CD14-positive monocyte (primary cell): ENCODE data around the gene UBD. TPM values are rescaled to one million over a fixed set of nuclear protein-coding genes. Genes with fewer than 3 reads are reported as not detected.

Experiments used
- DNase-seq, 3 donors: peaks; one replicate each; pipeline ENCODE4 v3.0.0-alpha.2; 2011 to 2022
- H2AFZ ChIP-seq: 2 replicates; pipeline ENCODE4 v1.6.0; 2012; ENCODE audit warnings: mild to moderate bottlenecking, low read depth, low read length, inconsistent platforms; ENCODE audit not compliant: insufficient read depth, poor library complexity, severe bottlenecking
- H3K27ac ChIP-seq, 2 donors: 1 replicate in 1 of 2; 2 replicates in 1 of 2; pipeline ENCODE4 v1.5.1; 2012 to 2013; ENCODE audit warnings: low read length in 2 of 2, control low read depth in 1 of 2, inconsistent platforms in 1 of 2, low read depth in 1 of 2, mild to moderate bottlenecking in 1 of 2
- H3K27me3 ChIP-seq, 2 donors: one replicate each; pipeline versions ENCODE4 v1.6.0 to v1.6.1; 2011 to 2013; ENCODE audit warnings: low read length in 2 of 2; ENCODE audit not compliant: control insufficient read depth in 2 of 2, insufficient read depth in 2 of 2
- H3K36me3 ChIP-seq, 2 donors: replicated peaks in 1 of 2; 1 replicate in 1 of 2; 2 replicates in 1 of 2; pipeline versions ENCODE4 v1.5.1 to v1.6.1; 2012 to 2013; ENCODE audit warnings: low read length in 2 of 2, control low read depth in 1 of 2, inconsistent platforms in 1 of 2, mild to moderate bottlenecking in 1 of 2; ENCODE audit not compliant: insufficient read depth in 2 of 2, control insufficient read depth in 1 of 2
- H3K4me1 ChIP-seq, 2 donors: 1 replicate in 1 of 2; 2 replicates in 1 of 2; pipeline versions ENCODE4 v1.5.1 to v1.6.1; 2012 to 2013; ENCODE audit warnings: low read length in 2 of 2, control low read depth in 1 of 2, inconsistent platforms in 1 of 2, mild to moderate bottlenecking in 1 of 2, moderate library complexity in 1 of 2; ENCODE audit not compliant: insufficient read depth in 2 of 2, control insufficient read depth in 1 of 2
- H3K4me2 ChIP-seq: replicated peaks from 2 replicates; pipeline ENCODE3; 2012; ENCODE audit warnings: low read length, moderate library complexity, mild to moderate bottlenecking; ENCODE audit not compliant: poor library complexity, severe bottlenecking; ENCODE audit errors: extremely low read depth
- H3K4me3 ChIP-seq, 3 experiments: fragments of 200-600 bp in 1 of 3; sonication (generic) in 1 of 3; replicated peaks in 1 of 3; 1 replicate in 2 of 3; 2 replicates in 1 of 3; pipeline ENCODE4 v1.5.1; 2011 to 2013; ENCODE audit warnings: low read length in 3 of 3, mild to moderate bottlenecking in 3 of 3, control low read depth in 2 of 3, low read depth in 2 of 3, inconsistent platforms in 1 of 3, moderate library complexity in 1 of 3
- H3K79me2 ChIP-seq: 2 replicates; pipeline ENCODE4 v1.6.0; 2012; ENCODE audit warnings: mild to moderate bottlenecking, control low read depth, inconsistent platforms, low read length, moderate library complexity; ENCODE audit not compliant: insufficient read depth
- H3K9ac ChIP-seq: 2 replicates; pipeline ENCODE4 v1.6.0; 2017; ENCODE audit warnings: low read length, mild to moderate bottlenecking; ENCODE audit not compliant: insufficient read depth, poor library complexity, severe bottlenecking
- H3K9me3 ChIP-seq, 2 donors: replicated peaks in 1 of 2; 1 replicate in 1 of 2; 2 replicates in 1 of 2; pipeline versions ENCODE4 v1.5.1 to v1.6.1; 2012 to 2013; ENCODE audit warnings: low read length in 2 of 2, control low read depth in 1 of 2; ENCODE audit not compliant: control insufficient read depth in 1 of 2, insufficient read depth in 1 of 2
- H4K20me1 ChIP-seq: 2 replicates; pipeline ENCODE4 v1.6.0; 2012; ENCODE audit warnings: mild to moderate bottlenecking, low read length, control low read depth, moderate library complexity; ENCODE audit not compliant: insufficient read depth
- H3K27ac Mint-ChIP-seq, 7 donors: one replicate each; pipeline ENCODE4 v1.8.0; 2020; ENCODE audit warnings: mild to moderate bottlenecking in 7 of 7, mixed read lengths in 7 of 7, moderate library complexity in 6 of 7, inconsistent platforms in 2 of 7
- H3K27me3 Mint-ChIP-seq, 3 donors: one replicate each; pipeline ENCODE4 v1.8.0; 2021 to 2022; ENCODE audit warnings: low read depth in 3 of 3, mild to moderate bottlenecking in 3 of 3, mixed read lengths in 3 of 3, moderate library complexity in 3 of 3, inconsistent platforms in 1 of 3
- H3K36me3 Mint-ChIP-seq, 2 donors: one replicate each; pipeline ENCODE4 v1.8.0; 2020; ENCODE audit warnings: mixed read lengths in 2 of 2, inconsistent platforms in 1 of 2, mild to moderate bottlenecking in 1 of 2
- H3K4me1 Mint-ChIP-seq: one replicate; pipeline ENCODE4 v1.8.0; 2020; ENCODE audit warnings: mild to moderate bottlenecking, mixed read lengths
- H3K4me3 Mint-ChIP-seq, 2 donors: one replicate each; pipeline ENCODE4 v1.8.0; 2020; ENCODE audit warnings: mild to moderate bottlenecking in 2 of 2, mixed read lengths in 2 of 2, moderate library complexity in 1 of 2
- H3K9me3 Mint-ChIP-seq, 7 donors: one replicate each; pipeline ENCODE4 v1.8.0; 2020 to 2022; ENCODE audit warnings: mixed read lengths in 7 of 7, mild to moderate bottlenecking in 6 of 7, moderate library complexity in 6 of 7, inconsistent platforms in 2 of 7
- CTCF ChIP-seq: fragments of 200-600 bp; IDR thresholded peaks from one replicate; pipeline ENCODE4 v1.8.0; 2022; ENCODE audit warnings: antibody characterized with exemption, mild to moderate bottlenecking
- WGBS: methylation state at CpG from one replicate; pipeline ENCODE4 v1.1.5; 2013; ENCODE audit warnings: missing lambda C conversion rate; ENCODE audit not compliant: insufficient coverage; 5-methylcytosine and 5-hydroxymethylcytosine counted together
- intact Hi-C, 2 donors: fragments of 100-400 bp; cut with micrococcal nuclease; formaldehyde crosslinking; loops; one replicate each; pipeline versions ENCODE4 v1.15.0 to v1.15.1; 2023
- polyA plus RNA-seq, 3 donors: library from polyadenylated mRNA; depleted of rRNA in 1 of 3; unstranded in 2 of 3; stranded (reverse) in 1 of 3; fragments of 300-500 nt in 2 of 3; fragments of >200 nt in 1 of 3; fragmentation: Illumina TruSeq in 2 of 3; gene quantifications; 1 replicate in 2 of 3; 2 replicates in 1 of 3; pipeline ENCODE4 v1.2.3, GENCODE V29; 2012 to 2021

UBD gene
- polyA plus RNA-seq, 3 donors: 0.15 TPM; not detected in 2

- Histone ChIP-seq H3K4me2 (no peak overlapping the region), H3K79me2 (no peaks in the 10 kb centered on the region), H3K27me3 (no peaks in the 10 kb centered on the region), H4K20me1 (no peaks in the 10 kb centered on the region), H3K27ac (no peak overlapping the region), H3K9ac (no peak overlapping the region), H3K4me3 (no peak overlapping the region), H3K9me3 (no peaks in the 10 kb centered on the region), H3K4me1 (no peaks in the 10 kb centered on the region), H3K36me3 (peaks cover 29 to 80% of the 10 kb centered on the region in 2 donors), H2AFZ (no peak overlapping the region)
- intact Hi-C loops: no loop called here
- no peak overlapping the region for H3K27ac Mint-ChIP-seq
- H3K4me1 Mint-ChIP-seq: no peaks in the 10 kb centered on the region
- TF ChIP-seq CTCF: no peak
- DNase-seq: no peak
- WGBS: 89% methylated on average over 1 of the region's 2 CpGs
- H3K9me3 Mint-ChIP-seq: peaks cover 0 to 2% (median 0%) of the 10 kb centered on the region in 7 donors
- H3K36me3 Mint-ChIP-seq: peaks cover 64 to 69% of the 10 kb centered on the region in 2 donors
- H3K27me3 Mint-ChIP-seq: peaks cover 0 to 6% (median 3%) of the 10 kb centered on the region in 3 donors
- H3K4me3 Mint-ChIP-seq: no peak overlapping the region
Measured at GRCh38 chr6:29603930-29604329, 44.4 kb upstream of the UBD start.

GRCh38 chr6:29603456-29603855 lies 43.9 kb upstream of the UBD start:
- intact Hi-C loops: no loop called here
- Mint-ChIP-seq H3K27ac (no peak overlapping the region), H3K9me3 (peaks cover 0 to 2% (median 0%) of the 10 kb centered on the region in 7 donors), H3K4me1 (no peaks in the 10 kb centered on the region), H3K36me3 (peaks cover 60 to 65% of the 10 kb centered on the region in 2 donors), H3K4me3 (no peak overlapping the region), H3K27me3 (peaks cover 0 to 6% (median 3%) of the 10 kb centered on the region in 3 donors)
- Histone ChIP-seq H2AFZ (no peak overlapping the region), H3K9me3 (no peaks in the 10 kb centered on the region), H3K27ac (no peak overlapping the region), H3K79me2 (no peaks in the 10 kb centered on the region), H3K4me2 (no peak overlapping the region), H3K9ac (no peak overlapping the region), H3K4me1 (no peaks in the 10 kb centered on the region), H3K27me3 (no peaks in the 10 kb centered on the region), H4K20me1 (no peaks in the 10 kb centered on the region), H3K4me3 (no peak overlapping the region), H3K36me3 (peaks cover 27 to 76% of the 10 kb centered on the region in 2 donors)
- 97% methylated on average over 10 of the region's 11 CpGs for WGBS
- no peak for TF ChIP-seq CTCF
- no peak for DNase-seq
